ENCODE data around the gene TMEM185A. TPM values are rescaled to one million over a fixed set of nuclear protein-coding genes. Genes with fewer than 3 reads are reported as not detected.

Gene TMEM185A
- 18.0 and 23.9 TPM in 2 replicates for total RNA-seq

GRCh38 chrX:149631234-149632165, at the start of gene TMEM185A:
TSS of gene TMEM185A (minus strand) at chrX:149631792. CDS start at chrX:149631580, 212 bp downstream.

GRCh38 chrX:149595214-149595613, 36.4 kb downstream of the TMEM185A start, which contains the start of gene HSFX2:
TSS of gene HSFX2 (minus strand) at chrX:149595314. CDS start at chrX:149594700, 614 bp downstream.

DNA sequence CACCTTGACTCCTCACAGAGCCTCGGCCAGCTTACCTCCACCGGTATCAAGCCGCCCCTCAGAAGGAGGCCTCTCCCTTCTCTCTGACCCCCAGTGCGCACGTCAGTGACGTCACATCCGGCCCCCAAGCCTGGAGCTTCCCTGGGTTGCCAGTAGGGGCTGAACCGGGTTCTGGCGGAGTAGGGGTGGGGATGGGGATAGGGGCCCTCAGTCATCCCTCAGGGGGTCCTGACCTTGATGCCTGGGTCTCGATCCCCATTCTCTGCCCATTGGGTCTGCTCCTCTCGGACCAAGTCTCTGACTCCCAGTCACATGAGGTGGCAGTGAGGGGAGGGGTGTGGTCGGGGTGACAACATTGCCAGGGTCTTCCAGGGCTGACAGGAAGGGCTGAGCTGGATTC, 44.2 kb downstream of the TMEM185A start, which contains the start of gene MAGEA9B:
MAGEA9B (minus strand) TSS at position 101 of the 400 bp plus-strand sequence. CDS start 4,280 bp downstream, outside the sequence.

DNA sequence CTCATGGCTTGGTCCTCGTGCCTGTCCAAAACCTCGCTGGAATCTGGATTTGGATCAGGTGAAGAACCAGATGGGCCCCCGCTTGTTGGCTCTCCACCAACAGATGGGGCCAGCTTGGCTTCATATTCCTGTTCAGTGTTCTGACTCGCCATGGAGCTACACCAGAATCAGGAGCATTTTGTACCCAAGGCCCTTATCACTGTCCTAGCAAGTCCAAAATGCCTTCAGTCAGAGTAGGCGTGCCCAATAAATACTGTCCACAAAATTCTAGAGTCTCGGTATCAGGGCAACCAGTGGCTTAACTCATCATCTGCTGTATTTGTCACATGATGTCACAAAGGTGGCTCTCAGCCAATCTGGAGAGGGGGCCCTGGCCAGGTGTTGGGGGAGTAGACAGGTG, 81.9 kb downstream of the TMEM185A start, which contains the start of gene HSFX3:
HSFX3 (minus strand) TSS at position 224 of the 400 bp plus-strand sequence; CDS start at position 152, 72 bp downstream.

Other genes with a start within 250 kb of the TMEM185A start
- 25.7 and 33.1 TPM in 2 replicates for gene IDS, start 126.5 kb downstream of the TMEM185A start, total RNA-seq
- 12.6 and 18.1 TPM in 2 replicates for gene EOLA1, start 90.8 kb downstream of the TMEM185A start, total RNA-seq
- gene HSFX3, start 81.9 kb downstream of the TMEM185A start, total RNA-seq, result not detected in 2 replicates
- gene MAGEA9B, start 44.3 kb downstream of the TMEM185A start, total RNA-seq, result not detected in 2 replicates
- 0.26 and 0.32 TPM in 2 replicates for gene HSFX2, start 36.5 kb downstream of the TMEM185A start, total RNA-seq
- gene MAGEA11, start 80.3 kb upstream of the TMEM185A start, total RNA-seq, result not detected in 2 replicates
- gene HSFX1, start 142.3 kb upstream of the TMEM185A start, total RNA-seq, result 0.47 and 0.94 TPM in 2 replicates
- gene MAGEA9, start 150.1 kb upstream of the TMEM185A start, total RNA-seq, result not detected in 2 replicates
- not detected in 2 replicates for gene MAGEA8, start 249.4 kb upstream of the TMEM185A start, total RNA-seq